GM23338 (cell line): ENCODE measurements around the gene SIRPD. TPM values are rescaled to one million over a fixed set of nuclear protein-coding genes. Genes with fewer than 3 reads are reported as not detected.

Experiments
- ATAC-seq: fragments of 200-7000 bp; cut with Tn5 transposase; 3 replicates; pipeline ENCODE4 v1.9.1; 2020
- DNase-seq: peaks from one replicate; pipeline ENCODE4 v3.0.0-alpha.2; 2015; ENCODE audit warnings: low spot score
- H2AFZ ChIP-seq: fragments of 200-600 bp; sonication (generic); 2 replicates; pipeline ENCODE4 v1.8.0; 2016; ENCODE audit warnings: antibody characterized with exemption, mild to moderate bottlenecking, moderate library complexity
- H3F3A ChIP-seq: fragments of 200-600 bp; sonication (generic); replicated peaks from 2 replicates; pipeline ENCODE4 v1.8.0; 2017; ENCODE audit warnings: antibody characterized with exemption, mixed run types, low read depth
- H3K27ac ChIP-seq: fragments of 200-600 bp; sonication (generic); 2 replicates; pipeline ENCODE4 v1.6.1; 2016; ENCODE audit warnings: low read depth
- H3K27me3 ChIP-seq: fragments of 200-600 bp; sonication (generic); 2 replicates; pipeline ENCODE4 v1.8.0; 2016; ENCODE audit warnings: mild to moderate bottlenecking, mixed run types, moderate library complexity; ENCODE audit not compliant: insufficient read depth
- H3K36me3 ChIP-seq: fragments of 200-600 bp; sonication (generic); 2 replicates; pipeline ENCODE4 v1.8.0; 2016; ENCODE audit warnings: mild to moderate bottlenecking; ENCODE audit not compliant: insufficient read depth
- H3K4me1 ChIP-seq: fragments of 200-600 bp; sonication (generic); 2 replicates; pipeline ENCODE4 v1.8.0; 2016; ENCODE audit warnings: mild to moderate bottlenecking, moderate library complexity; ENCODE audit not compliant: insufficient read depth
- H3K4me2 ChIP-seq: fragments of 200-600 bp; sonication (generic); 2 replicates; pipeline ENCODE4 v1.7.1; 2017; ENCODE audit warnings: mixed run types
- H3K4me3 ChIP-seq: fragments of 200-600 bp; sonication (generic); 2 replicates; pipeline ENCODE4 v1.6.1; 2016; ENCODE audit warnings: mixed run types
- H3K79me2 ChIP-seq: fragments of 200-600 bp; sonication (generic); replicated peaks from 2 replicates; pipeline ENCODE4 v1.8.0; 2017; ENCODE audit warnings: mild to moderate bottlenecking; ENCODE audit not compliant: insufficient read depth
- H3K9me2 ChIP-seq: fragments of 200-600 bp; sonication (generic); 2 replicates; pipeline ENCODE4 v1.8.0; 2017; ENCODE audit not compliant: insufficient read depth
- H4K20me1 ChIP-seq: fragments of 200-600 bp; sonication (generic); replicated peaks from 2 replicates; pipeline ENCODE4 v1.8.0; 2017; ENCODE audit warnings: mild to moderate bottlenecking; ENCODE audit not compliant: insufficient read depth
- H3K27ac Mint-ChIP-seq: 2 replicates; pipeline ENCODE4 v1.8.0; 2020; ENCODE audit warnings: inconsistent platforms, mild to moderate bottlenecking, moderate library complexity, mixed read lengths
- H3K27me3 Mint-ChIP-seq: 3 replicates; pipeline ENCODE4 v1.8.0; 2022; ENCODE audit warnings: low read depth, mild to moderate bottlenecking, moderate library complexity, mixed read lengths, inconsistent platforms; ENCODE audit not compliant: insufficient read depth, poor library complexity
- H3K36me3 Mint-ChIP-seq: 3 replicates; pipeline ENCODE4 v1.8.0; 2021; ENCODE audit warnings: low read depth, mild to moderate bottlenecking, inconsistent platforms, moderate library complexity, mixed read lengths
- H3K4me1 Mint-ChIP-seq: 3 replicates; pipeline ENCODE4 v1.8.0; 2020; ENCODE audit warnings: mild to moderate bottlenecking, inconsistent platforms, mixed read lengths
- H3K4me3 Mint-ChIP-seq: 3 replicates; pipeline ENCODE4 v1.8.0; 2021; ENCODE audit warnings: moderate library complexity, mild to moderate bottlenecking, inconsistent platforms, mixed read lengths
- H3K9me3 Mint-ChIP-seq: 3 replicates; pipeline ENCODE4 v1.8.0; 2020; ENCODE audit warnings: moderate library complexity, mild to moderate bottlenecking, inconsistent platforms, mixed read lengths
- JUNB ChIP-seq: IDR thresholded peaks from one replicate; pipeline ENCODE4 v1.6.1; 2016; ENCODE audit warnings: antibody characterized with exemption; ENCODE audit not compliant: unreplicated experiment
- REST ChIP-seq: IDR thresholded peaks from one replicate; pipeline ENCODE4 v1.6.1; 2018; ENCODE audit warnings: antibody characterized with exemption; ENCODE audit not compliant: unreplicated experiment
- STAT1 ChIP-seq: IDR thresholded peaks from one replicate; pipeline ENCODE4 v1.6.1; 2016; ENCODE audit warnings: antibody characterized with exemption; ENCODE audit not compliant: unreplicated experiment
- ZNF114 ChIP-seq: fragments of 250-450 bp; sonication (Bioruptor Pico); IDR thresholded peaks from 2 replicates; pipeline ENCODE4 v1.5.0; 2020; ENCODE audit warnings: mild to moderate bottlenecking, moderate library complexity
- ZNF331 ChIP-seq: fragments of 250-450 bp; sonication (Bioruptor Pico); IDR thresholded peaks from 2 replicates; pipeline ENCODE4 v1.5.0; 2020; ENCODE audit warnings: low read depth, mild to moderate bottlenecking, moderate library complexity
- ZNF462 ChIP-seq: fragments of 250-450 bp; sonication (Bioruptor Pico); IDR thresholded peaks from 2 replicates; pipeline ENCODE4 v1.5.0; 2020; ENCODE audit warnings: mild to moderate bottlenecking, moderate library complexity
- polyA plus RNA-seq: library from polyadenylated mRNA; unstranded; fragments of >200 nt; fragmentation: Nextera tagmentation; extraction: Ambion mirVana; gene quantifications from 2 replicates; pipeline ENCODE4 v1.2.1, GENCODE V29; 2016
- total RNA-seq: library from RNA; depleted of rRNA; stranded (reverse); fragments of >200 nt; shearing (Covaris generic); gene quantifications from 2 replicates; pipeline ENCODE4 v1.2.3, GENCODE V29; 2014

SIRPD gene
- total and polyA plus RNA-seq, 2 experiments from 2014 or later: not detected

- TF ChIP-seq ZNF462: no peak
- TF ChIP-seq JUNB: no peak
- no peak for TF ChIP-seq ZNF114 (CRISPR knock-in tag)
- no peak for TF ChIP-seq STAT1
- TF ChIP-seq REST: no peak
Measured at GRCh38 chr20:1561350-1561749, 3.8 kb upstream of the SIRPD start (continued).

- Mint-ChIP-seq H3K27ac (no peak overlapping the region), H3K9me3 (peaks cover 10% of the 10 kb centered on the region; the same call in 2 of the 3 replicates), H3K36me3 (0 out of 3 replicates have a peak, but pooled peaks cover 3% of the 10 kb centered on the region), H3K27me3 (no peaks in the 10 kb centered on the region), H3K4me3 (no peak overlapping the region), H3K4me1 (no peaks in the 10 kb centered on the region)
- no peak overlapping the region for H3K4me3 ChIP-seq
- DNase-seq: no peak
- no peaks in the 10 kb centered on the region for H4K20me1 ChIP-seq
- TF ChIP-seq ZNF331: no peak
- H2AFZ ChIP-seq: no peak overlapping the region
- no peaks in the 10 kb centered on the region for H3K36me3 ChIP-seq
- ATAC-seq: no peak
- H3K9me2 ChIP-seq: peaks cover under 1% of the 10 kb centered on the region; the same call in 1 of the 2 replicates
- H3K4me2 ChIP-seq: no peak overlapping the region
- H3K27me3 ChIP-seq: no peaks in the 10 kb centered on the region
- no peaks in the 10 kb centered on the region for H3K79me2 ChIP-seq
- no peak overlapping the region for H3K27ac ChIP-seq
- no peaks in the 10 kb centered on the region for H3F3A ChIP-seq
- H3K4me1 ChIP-seq: no peaks in the 10 kb centered on the region
Measured at GRCh38 chr20:1555952-1556351, 1.6 kb downstream of the SIRPD start.
